Measurements from ENCODE around the gene MLC1. TPM values are rescaled to one million over a fixed set of nuclear protein-coding genes. Genes with fewer than 3 reads are reported as not detected.

The MLC1 gene
- total and polyA plus RNA-seq, 8 donors = 0.39 to 3.0 (median 2.1) TPM

DNA sequence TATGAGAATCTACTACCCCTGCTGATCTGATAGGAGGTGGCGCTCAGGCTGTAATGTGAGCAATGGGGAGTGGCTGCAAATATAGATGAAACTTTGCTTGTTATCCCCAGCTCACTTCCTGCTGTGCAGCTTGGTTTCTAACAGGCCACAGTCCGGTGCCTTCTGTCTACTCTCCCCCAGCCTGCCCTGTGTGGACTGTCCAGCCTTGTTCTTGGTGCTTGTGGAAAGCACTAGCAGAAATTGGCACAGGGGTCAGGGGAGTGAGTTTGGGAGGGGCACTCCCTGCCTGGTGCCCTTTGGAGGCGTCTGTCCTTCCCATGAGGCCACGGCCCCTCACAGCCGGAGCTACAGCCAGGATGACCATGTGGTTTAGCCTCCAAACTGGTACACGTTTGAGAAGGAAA lies 18.9 kb upstream of the MLC1 start:
- no peak overlapping the region for H3K27ac ChIP-seq
- H3K9me3 ChIP-seq = no peaks in the 10 kb centered on the region
- intact Hi-C loops (cut with DNase I) = no loop called here
- DNase-seq (no peak), ATAC-seq (no peak)
- no peaks in the 10 kb centered on the region for H3K4me1 ChIP-seq
- H3K4me3 ChIP-seq = no peak overlapping the region
- TF ChIP-seq, protein P1, sequence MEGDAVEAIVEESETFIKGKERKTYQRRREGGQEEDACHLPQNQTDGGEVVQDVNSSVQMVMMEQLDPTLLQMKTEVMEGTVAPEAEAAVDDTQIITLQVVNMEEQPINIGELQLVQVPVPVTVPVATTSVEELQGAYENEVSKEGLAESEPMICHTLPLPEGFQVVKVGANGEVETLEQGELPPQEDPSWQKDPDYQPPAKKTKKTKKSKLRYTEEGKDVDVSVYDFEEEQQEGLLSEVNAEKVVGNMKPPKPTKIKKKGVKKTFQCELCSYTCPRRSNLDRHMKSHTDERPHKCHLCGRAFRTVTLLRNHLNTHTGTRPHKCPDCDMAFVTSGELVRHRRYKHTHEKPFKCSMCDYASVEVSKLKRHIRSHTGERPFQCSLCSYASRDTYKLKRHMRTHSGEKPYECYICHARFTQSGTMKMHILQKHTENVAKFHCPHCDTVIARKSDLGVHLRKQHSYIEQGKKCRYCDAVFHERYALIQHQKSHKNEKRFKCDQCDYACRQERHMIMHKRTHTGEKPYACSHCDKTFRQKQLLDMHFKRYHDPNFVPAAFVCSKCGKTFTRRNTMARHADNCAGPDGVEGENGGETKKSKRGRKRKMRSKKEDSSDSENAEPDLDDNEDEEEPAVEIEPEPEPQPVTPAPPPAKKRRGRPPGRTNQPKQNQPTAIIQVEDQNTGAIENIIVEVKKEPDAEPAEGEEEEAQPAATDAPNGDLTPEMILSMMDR (IDR thresholded peaks at IDR 0.05) = no peak
- H3K27me3 ChIP-seq = no peaks in the 10 kb centered on the region
- H3K36me3 ChIP-seq = no peaks in the 10 kb centered on the region

DNA sequence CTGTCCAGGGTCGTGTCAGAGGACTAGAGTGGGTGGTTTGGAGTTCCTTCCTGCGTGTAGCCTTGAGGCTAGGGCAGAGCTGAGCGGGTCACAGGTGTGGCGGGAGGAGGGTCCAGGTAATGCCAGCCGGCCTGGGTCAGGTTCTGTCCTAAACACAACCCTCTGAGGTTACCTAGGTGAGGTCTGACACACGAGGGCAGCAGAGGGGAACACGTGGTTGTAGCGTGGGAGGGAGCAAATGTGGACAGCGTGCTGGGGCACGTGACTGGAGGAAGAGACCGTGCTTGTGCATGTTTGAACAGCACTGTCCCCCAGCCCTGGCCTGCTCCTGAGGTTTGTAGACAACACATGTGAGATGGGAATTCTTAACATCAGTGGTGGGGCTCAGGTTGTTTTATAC lies 17.7 kb upstream of the MLC1 start:
- H3K4me1 ChIP-seq = no peaks in the 10 kb centered on the region
- ATAC-seq (no peak), DNase-seq (no peak)
- no peaks in the 10 kb centered on the region for H3K27me3 ChIP-seq
- intact Hi-C loops (cut with DNase I) = no loop called here
- H3K36me3 ChIP-seq = no peaks in the 10 kb centered on the region
- H3K9me3 ChIP-seq = no peaks in the 10 kb centered on the region
- H3K4me3 ChIP-seq = no peak overlapping the region
- H3K27ac ChIP-seq = no peak overlapping the region
- TF ChIP-seq, protein P1 (IDR thresholded peaks at IDR 0.05) = no peak

- no peak overlapping the region for H3K4me3 ChIP-seq
- H3K27ac ChIP-seq = no peak overlapping the region
- TF ChIP-seq, protein P1 (IDR thresholded peaks at IDR 0.05) = no peak
- no peak for DNase-seq
- no peaks in the 10 kb centered on the region for H3K27me3 ChIP-seq
- no peaks in the 10 kb centered on the region for H3K36me3 ChIP-seq
- ATAC-seq = no peak
- H3K4me1 ChIP-seq = no peaks in the 10 kb centered on the region
- no peaks in the 10 kb centered on the region for H3K9me3 ChIP-seq
- intact Hi-C loops (cut with DNase I) = no loop called here
Measured at GRCh38 chr22:50101870-50102565, 16.8 kb upstream of the MLC1 start.

- no peaks in the 10 kb centered on the region for H3K27me3 ChIP-seq
- H3K4me1 ChIP-seq = no peaks in the 10 kb centered on the region
- intact Hi-C loops (cut with DNase I) = no loop called here
- H3K4me3 ChIP-seq = no peak overlapping the region
- H3K36me3 ChIP-seq = no peaks in the 10 kb centered on the region
- DNase-seq (no peak), ATAC-seq (no peak)
- TF ChIP-seq, protein P1 (IDR thresholded peaks at IDR 0.05) = no peak
- H3K27ac ChIP-seq = no peak overlapping the region
- H3K9me3 ChIP-seq = no peaks in the 10 kb centered on the region
Measured at GRCh38 chr22:50098052-50098451, 12.8 kb upstream of the MLC1 start.

- peaks cover 0 to 13% of the 10 kb centered on the region in 2 donors for H3K9me3 ChIP-seq
- no peak for ATAC-seq
- TF ChIP-seq, protein P1 (IDR thresholded peaks at IDR 0.05) = no peak
- H3K36me3 ChIP-seq = no peaks in the 10 kb centered on the region
- peaks cover 0 to 28% of the 10 kb centered on the region in 2 donors for H3K27me3 ChIP-seq
- no peak overlapping the region for H3K4me3 ChIP-seq
- intact Hi-C loops (cut with DNase I) = no loop called here
- no peaks in the 10 kb centered on the region for H3K4me1 ChIP-seq
- no peak for DNase-seq
- H3K27ac ChIP-seq = no peak overlapping the region
Measured at GRCh38 chr22:50092342-50092741, 7.1 kb upstream of the MLC1 start.

Measured in left lung (tissue), 10 donors.